ENCODE data around the gene GMPPA. TPM values are rescaled to one million over a fixed set of nuclear protein-coding genes. Genes with fewer than 3 reads are reported as not detected.

The GMPPA gene
- total and polyA plus RNA-seq, 9 of the 15 experiments (the other 6 are each of a cell fraction or from before 2014, with no cell fraction given) = 7.0 to 101 (median 66.7) TPM

GRCh38 chr2:219543596-219544358 lies 45.1 kb downstream of the GMPPA start, which contains the start of the genes CHPF and TMEM198 (continued):
- TF ChIP-seq SFPQ (IDR thresholded peaks at IDR 0.05; ENCODE audit: low read depth, low read length) (no peak), THRAP3 (IDR thresholded peaks at IDR 0.05; ENCODE audit: borderline replicate concordance) (no peak), SETDB1 (IDR thresholded peaks at IDR 0.05; ENCODE audit: low read length) (no peak), ZNF699 (CRISPR knock-in tag; IDR thresholded peaks at IDR 0.05; ENCODE audit: insufficient replicate concordance) (no peak), IRF1 (CRISPR knock-in tag; IDR thresholded peaks at IDR 0.05; ENCODE audit: borderline replicate concordance) (no peak), ZBTB1 (CRISPR knock-in tag; IDR thresholded peaks at IDR 0.05; ENCODE audit: borderline replicate concordance, low read depth) (no peak), NR4A1 (CRISPR knock-in tag; IDR thresholded peaks at IDR 0.05) (no peak), NR4A1 (tag; IDR thresholded peaks at IDR 0.05) (no peak), ZNF121 (CRISPR knock-in tag; conservative IDR thresholded peaks at IDR 0.05) (no peak), ZNF764 (CRISPR knock-in tag; IDR thresholded peaks at IDR 0.05; ENCODE audit: low read depth) (no peak), MYC (IDR thresholded peaks at IDR 0.05; ENCODE audit: low read depth, low read length) (no peak), MYC (CRISPR knock-in tag; IDR thresholded peaks at IDR 0.05; ENCODE audit: borderline replicate concordance, low read depth) (no peak), TAL1 (IDR thresholded peaks at IDR 0.05) (no peak), PYGO2 (tag; IDR thresholded peaks at IDR 0.05) (no peak), TCF7 (IDR thresholded peaks at IDR 0.05; ENCODE audit: borderline replicate concordance) (no peak), PRDM10 (IDR thresholded peaks at IDR 0.05; ENCODE audit: partially characterized antibody) (peak; percentile 97)

Measured in K562 (cell line).